ENCODE data around the gene UBE2G1. TPM values are rescaled to one million over a fixed set of nuclear protein-coding genes. Genes with fewer than 3 reads are reported as not detected.

The UBE2G1 gene
- total and polyA plus RNA-seq, 2 of the 8 experiments (the other 6 are each of a cell fraction or from before 2014, with no cell fraction given) = 73.9 to 170 TPM

- Histone ChIP-seq H4K20me1 (replicated peaks in 1 of 2; ENCODE audit: control insufficient read depth in 1 of 2, insufficient read depth in 2 of 2, low read length in 2 of 2) (peaks cover 32 to 38% of the 10 kb centered on the region in 2 experiments), H3K4me1 (replicated peaks in 1 of 4; ENCODE audit: control insufficient read depth in 3 of 4, insufficient read depth in 4 of 4, low read length in 3 of 4) (peaks cover 0 to 4% (median under 1%) of the 10 kb centered on the region in 4 experiments; a peak in 4 of 7 replicates), H2BK20ac (ENCODE audit: low read length) (no peak overlapping the region), H2BK12ac (ENCODE audit: low read depth, low read length) (no peak overlapping the region), H2BK15ac (ENCODE audit: low read length) (no peak overlapping the region), H3K9ac (replicated peaks in 1 of 4; ENCODE audit: extremely low read depth in 1 of 4, low read depth in 3 of 4, low read length in 3 of 4) (no peak overlapping the region; a peak in 1 of 7 replicates), H3K4me3 (ENCODE audit: extremely low read depth in 1 of 4, insufficient read depth in 2 of 4, low read depth in 3 of 4, low read length in 4 of 4) (no peak overlapping the region), H3K79me2 (ENCODE audit: control insufficient read depth in 1 of 2, insufficient read depth in 2 of 2, low read length in 2 of 2) (peaks cover 36 to 96% of the 10 kb centered on the region in 2 experiments), H3K4ac (replicated peaks; ENCODE audit: insufficient read length, low read depth, low read length) (no peak overlapping the region), H3K27ac (ENCODE audit: low read depth, low read length) (no peak overlapping the region), H4K91ac (replicated peaks; ENCODE audit: insufficient read length, low read length) (no peak overlapping the region), H3K27me3 (replicated peaks in 1 of 4; ENCODE audit: control insufficient read depth in 3 of 4, extremely low read depth in 1 of 4, insufficient read depth in 3 of 4, low read length in 3 of 4) (no peaks in the 10 kb centered on the region), H3K14ac (ENCODE audit: insufficient read length) (no peak overlapping the region), H2AK5ac (ENCODE audit: low read depth, low read length) (no peak overlapping the region), H3K79me1 (ENCODE audit: low read depth, low read length) (peaks cover 11% of the 10 kb centered on the region), H2BK5ac (ENCODE audit: low read depth, low read length) (no peak overlapping the region), H2BK120ac (replicated peaks; ENCODE audit: low read depth, low read length) (no peak overlapping the region), H3K9me3 (ENCODE audit: insufficient read depth in 2 of 2, low read depth in 1 of 2, low read length in 1 of 2) (no peaks in the 10 kb centered on the region), H3K18ac (ENCODE audit: extremely low read depth, low read length) (no peak overlapping the region), H2AFZ (ENCODE audit: low read length) (no peak overlapping the region), H3K23me2 (ENCODE audit: low read depth, low read length) (no peaks in the 10 kb centered on the region; the same call in 1 of the 2 replicates), H3K4me2 (ENCODE audit: insufficient read depth in 1 of 2, low read depth in 2 of 2, low read length in 2 of 2) (no peak overlapping the region), H3K23ac (ENCODE audit: insufficient read length) (no peak overlapping the region), H4K5ac (ENCODE audit: insufficient read length, low read depth, low read length) (no peak overlapping the region), H3K56ac (replicated peaks; ENCODE audit: insufficient read length, low read depth, low read length) (no peak overlapping the region), H4K8ac (ENCODE audit: extremely low read depth, insufficient read depth, low read length) (no peak overlapping the region), H3K36me3 (ENCODE audit: control insufficient read depth in 2 of 4, insufficient read depth in 4 of 4, low read length in 3 of 4) (no peaks in the 10 kb centered on the region; a peak in 1 of 8 replicates)
- no peak for FAIRE-seq
- WGBS, 2 experiments (ENCODE audit: extremely low coverage in 1 of 2, insufficient coverage in 1 of 2, insufficient read length in 1 of 2, insufficient replicate concordance in 2 of 2, low coverage in 1 of 2, low lambda C conversion rate in 2 of 2, missing lambda C conversion rate in 1 of 2) = 90% methylated on average over 2 of the region's 2 CpGs; no CpG with 5 or more reads in 1 of the 2 experiments
- no peak for DNase-seq (ENCODE audit: low read depth in 1 of 2, low spot score in 2 of 2)
- ChIA-PET CTCF (ENCODE audit: partially characterized antibody) (interaction anchor here (0.6 kb wide), 1 partner anchor 1359 kb away, joined by 3 read pairs; no protein-coding TSS in a partner anchor), POLR2A (ENCODE audit: partially characterized antibody) (interaction anchor here (0.8 kb wide), 1 partner anchor 116 kb away, joined by 4 read pairs; no protein-coding TSS in a partner anchor)
- no peak for TF ChIP-seq HDAC2 (IDR thresholded peaks at IDR 0.05; ENCODE audit: borderline replicate concordance in 1 of 2, low read depth in 2 of 2, low read length in 2 of 2)
- TF ChIP-seq RBBP5 (IDR thresholded peaks at IDR 0.05; ENCODE audit: borderline replicate concordance, low read depth, low read length) = no peak
- no peak for TF ChIP-seq MAX (IDR thresholded peaks at IDR 0.05)
- TF ChIP-seq MAFK (IDR thresholded peaks at IDR 0.05; ENCODE audit: low read depth, low read length) = no peak
- no peak for TF ChIP-seq SUZ12 (IDR thresholded peaks at IDR 0.05; ENCODE audit: low read length)
- TF ChIP-seq CBX5 (IDR thresholded peaks at IDR 0.05; ENCODE audit: low read depth, low read length) = no peak
- no peak for TF ChIP-seq CREB1 (IDR thresholded peaks at IDR 0.05)
- TF ChIP-seq USF2 (IDR thresholded peaks at IDR 0.05; ENCODE audit: low read length) = no peak
- no peak for TF ChIP-seq KDM5A (IDR thresholded peaks at IDR 0.05; ENCODE audit: low read length)
These were observed 20.8 kb downstream of the UBE2G1 start for GRCh38 chr17:4345581-4346252.

Data from H1 (cell line).